Kasumi-1 (cell line): ENCODE results near the gene RPP25L.

Experiments
- DNase-seq, 2 experiments: peaks; one replicate each; lab custom pipeline; 2025; lab: John Stamatoyannopoulos, UW

The RPP25L gene

DNA sequence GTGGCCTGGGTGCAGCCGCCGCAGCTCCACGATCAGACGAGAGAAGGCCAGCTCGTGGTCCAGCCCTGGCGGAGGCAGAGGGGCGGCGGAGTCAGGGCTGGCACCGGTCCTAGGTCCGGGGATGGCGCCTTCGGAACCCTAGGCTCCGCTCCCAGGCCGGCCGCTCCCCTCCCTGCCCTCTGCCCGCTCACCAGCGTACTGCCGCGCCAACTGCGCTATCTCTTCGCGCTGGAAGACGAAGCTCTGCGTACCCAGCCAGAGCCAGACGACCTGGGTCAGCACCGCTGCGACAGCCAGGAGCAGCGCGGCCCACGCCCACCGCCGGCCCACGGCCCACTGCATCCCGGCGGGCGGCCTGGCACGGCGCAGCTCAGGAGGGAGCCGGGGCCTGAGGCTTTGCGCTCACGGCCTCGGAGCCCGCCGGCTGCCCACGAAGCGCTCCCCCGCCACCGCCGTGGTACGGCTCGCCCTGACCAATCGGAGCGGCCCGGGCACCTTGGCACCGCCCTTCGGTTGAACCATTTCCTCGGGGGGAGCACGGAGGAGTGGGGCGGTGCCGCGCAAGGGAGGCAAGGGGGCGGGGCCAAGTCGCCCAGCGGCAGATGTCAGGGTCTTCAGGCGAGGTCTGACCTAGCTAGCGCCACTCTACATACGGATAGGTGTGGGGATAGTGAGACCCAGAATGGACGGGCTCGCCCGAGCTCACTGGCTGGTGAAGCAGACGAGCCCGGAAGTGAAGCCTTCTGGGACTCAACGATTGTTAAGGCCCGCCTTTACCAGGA is 25.6 kb upstream of the RPP25L start, which contains the start of gene SIGMAR1:
Gene SIGMAR1 (minus strand): TSS at position 432 of the 782 bp plus-strand sequence. CDS start 90 bp downstream, at position 342.
- peak; percentile 85 to 86 for DNase-seq

GRCh38 chr9:34636791-34637355 is 25.0 kb upstream of the RPP25L start:
- DNase-seq = no peak

GRCh38 chr9:34635556-34635955 is 23.7 kb upstream of the RPP25L start:
- DNase-seq = no peak

- DNase-seq = no peak
Measured at GRCh38 chr9:34634551-34635248, 22.8 kb upstream of the RPP25L start.

DNA sequence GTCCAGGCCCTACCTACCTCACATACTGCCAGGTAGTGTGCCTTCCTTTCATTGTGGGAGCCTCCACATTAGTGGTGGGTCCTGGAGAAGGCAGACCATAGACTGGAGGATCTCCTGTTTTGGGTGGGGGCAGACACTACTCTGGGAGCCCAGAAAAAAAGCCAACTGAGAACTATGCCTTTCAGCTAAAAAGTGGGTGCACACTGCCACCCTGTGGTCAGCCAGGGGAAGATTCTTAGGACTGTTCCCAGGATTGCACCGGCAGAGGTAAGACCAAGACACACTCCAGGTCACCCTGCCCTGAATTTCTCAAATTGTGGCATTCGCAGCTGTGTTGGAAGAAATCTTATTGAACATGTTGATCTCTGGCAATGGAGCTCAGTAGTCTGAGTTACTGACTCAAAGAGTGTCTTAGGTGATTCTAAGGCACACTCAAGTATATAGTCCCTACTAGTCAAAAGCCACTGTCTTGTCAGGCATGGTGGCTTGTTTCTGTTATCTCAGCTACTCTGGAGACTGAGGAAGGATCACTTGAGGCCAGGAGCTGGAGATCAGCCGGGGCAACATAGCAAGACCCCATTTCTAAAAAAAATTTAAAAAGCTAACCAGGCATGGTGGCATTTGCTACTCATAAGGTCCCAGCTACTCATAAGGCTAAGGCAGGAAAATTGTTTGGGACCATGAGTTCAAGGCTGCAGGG is 22.1 kb upstream of the RPP25L start:
- peak; percentile 71 to 82 for DNase-seq

- no peak for DNase-seq
Measured at GRCh38 chr9:34633166-34633565, 21.3 kb upstream of the RPP25L start.

DNA sequence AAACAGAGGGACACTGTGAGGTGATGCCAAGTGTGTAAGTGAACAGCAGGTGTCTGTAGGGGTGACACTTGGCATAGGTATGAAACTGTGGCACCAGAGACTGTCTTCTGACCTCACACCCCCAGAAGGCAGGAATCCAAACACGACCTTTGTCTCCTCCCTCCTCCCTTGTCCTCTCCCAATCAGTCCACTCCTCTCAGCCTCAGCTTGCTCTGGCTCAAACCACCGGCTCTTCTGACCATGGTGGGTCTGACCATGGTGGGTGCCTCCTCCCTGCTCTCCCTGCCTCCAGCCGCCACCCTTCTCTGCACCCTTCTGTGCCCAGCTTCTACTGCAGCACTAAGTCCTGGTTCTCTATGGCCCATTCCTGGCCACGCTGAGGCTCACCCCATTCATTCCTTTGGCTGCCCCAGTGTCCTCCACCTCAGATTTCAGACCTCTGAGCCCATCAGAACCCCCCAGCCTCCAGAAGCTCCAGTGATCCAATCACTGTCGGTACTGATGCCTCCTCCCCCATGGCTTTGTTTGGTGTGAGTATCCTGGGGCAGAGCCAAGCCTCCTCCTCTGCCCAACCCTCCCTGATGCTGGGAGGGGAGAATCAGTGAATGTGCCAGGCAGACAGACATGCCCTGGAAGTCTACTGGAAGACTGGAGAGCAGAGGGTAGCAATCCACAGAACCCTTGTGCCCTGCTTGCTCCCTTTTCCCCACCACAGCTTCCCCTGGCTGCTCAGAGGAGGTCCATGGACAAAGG is 18.7 kb upstream of the RPP25L start:
- DNase-seq = no peak

- no peak for DNase-seq
Measured at GRCh38 chr9:34629491-34629808, 17.6 kb upstream of the RPP25L start.

DNA sequence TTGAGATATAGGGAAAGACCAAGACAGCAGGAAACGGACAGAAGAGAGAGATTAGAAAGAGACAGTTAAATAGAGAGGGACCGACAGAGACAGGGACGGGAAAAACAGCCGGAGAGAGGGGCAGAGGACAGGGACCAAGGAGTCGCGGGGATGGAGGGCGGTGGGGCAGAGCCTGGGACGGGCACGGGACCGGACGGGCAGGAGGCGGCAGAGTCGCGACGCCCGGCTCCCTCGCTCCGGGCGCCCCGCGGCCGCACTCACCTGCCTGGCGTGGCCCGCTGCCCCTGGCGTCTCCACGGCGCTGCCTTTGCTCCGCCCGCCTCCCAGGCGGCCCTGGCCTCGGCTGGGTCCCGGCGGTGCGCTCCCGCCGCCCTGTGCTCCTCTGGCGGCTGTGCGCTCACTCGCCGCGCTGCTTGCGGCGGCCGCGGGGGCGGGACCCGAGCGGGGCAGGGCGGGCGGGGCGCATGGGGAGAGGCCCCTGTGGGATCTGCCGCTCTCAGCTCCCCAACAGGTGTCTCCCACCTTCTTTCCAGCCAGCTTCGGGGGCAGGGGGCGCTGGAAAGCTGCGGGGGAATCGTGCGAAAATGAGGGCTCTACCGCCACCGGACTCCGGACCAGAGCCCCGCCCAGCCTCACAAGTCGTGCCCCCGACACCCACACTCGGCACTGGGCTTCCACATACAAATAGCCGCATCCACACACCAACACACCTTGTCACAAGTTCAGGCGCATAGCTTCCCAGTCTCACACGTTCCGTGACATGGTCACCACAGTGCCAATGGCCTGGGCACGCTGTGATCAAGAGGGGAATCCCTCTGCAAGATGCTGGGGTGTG is 17.0 kb upstream of the RPP25L start, which contains the start of gene ARID3C:
Gene ARID3C (minus strand): TSS at position 411 of the 835 bp plus-strand sequence. CDS start 1,052 bp downstream, outside the sequence.
- no peak for DNase-seq

- peak in 1 of 2 experiments; percentile 16 for DNase-seq
Measured at GRCh38 chr9:34627716-34628655, 16.1 kb upstream of the RPP25L start.

- DNase-seq = no peak
Measured at GRCh38 chr9:34625186-34625486, 13.2 kb upstream of the RPP25L start.

DNA sequence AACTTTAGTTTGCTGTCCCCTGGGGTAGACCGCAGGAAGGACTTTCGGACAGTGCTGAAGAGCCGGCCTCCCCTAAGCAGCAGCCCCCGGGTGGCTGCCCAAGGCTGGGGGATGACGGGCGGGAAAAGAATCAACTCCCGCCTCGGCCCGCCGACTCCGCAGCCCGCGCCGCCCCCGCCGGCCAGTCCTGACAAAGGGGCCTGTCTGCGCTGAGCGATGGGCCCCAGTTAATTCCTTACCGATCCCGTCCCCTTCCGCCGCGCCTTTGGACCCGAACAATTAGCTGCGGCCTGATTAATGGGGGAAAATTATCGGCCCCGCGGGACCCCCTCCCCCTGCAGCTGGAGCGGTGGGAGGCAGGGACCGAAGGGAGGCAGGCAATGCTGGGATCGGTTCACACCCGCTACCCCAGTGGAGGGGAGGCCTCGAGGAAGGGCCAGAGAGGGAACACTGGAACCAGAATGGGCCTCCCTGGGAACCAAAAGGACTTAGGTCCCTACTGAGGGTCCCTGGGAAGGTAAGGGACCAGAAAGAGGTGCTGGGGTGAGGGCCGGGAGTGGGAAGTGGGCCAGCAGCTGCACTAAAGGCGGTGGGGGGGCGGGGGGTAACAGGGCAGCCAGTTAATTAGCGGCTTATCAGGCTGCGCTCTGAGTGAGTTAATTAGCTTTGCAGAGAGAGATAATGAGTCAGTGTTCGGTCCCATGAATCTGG is 12.7 kb upstream of the RPP25L start:
- DNase-seq = no peak

GRCh38 chr9:34623374-34624235 is 11.7 kb upstream of the RPP25L start:
- DNase-seq = no peak

GRCh38 chr9:34620061-34620994 is 8.4 kb upstream of the RPP25L start, which contains the start of gene DCTN3:
DCTN3 (minus strand) TSS chr9:34620495; CDS start chr9:34620464, 31 bp downstream.
- peak; percentile 97 to 98 for DNase-seq

- DNase-seq = no peak
Measured at GRCh38 chr9:34615132-34615531, 3.2 kb upstream of the RPP25L start.

- DNase-seq = peak; percentile 84 to 87
Measured at GRCh38 chr9:34612788-34613390, 992 bp upstream of the RPP25L start.
